Natural killer cell (primary cell): ENCODE data around the gene PRPF6. TPM values are rescaled to one million over a fixed set of nuclear protein-coding genes. Genes with fewer than 3 reads are reported as not detected.

Experiments used
- ATAC-seq, 3 donors: fragments of 150-1000 bp in 2 of 3; fragments of 200-7000 bp in 1 of 3; cut with Tn5 transposase; 1 replicate in 1 of 3; 2 replicates in 2 of 3; pipeline ENCODE4 v1.10.0; 2021; ENCODE audit warnings: mild to moderate bottlenecking in 2 of 3, moderate library complexity in 2 of 3
- DNase-seq, 2 donors: peaks; one replicate each; pipeline versions ENCODE4 v3.0.0 to v3.0.0-alpha.2; 2013 to 2021; ENCODE audit warnings: mixed read lengths in 1 of 2
- H3K27ac ChIP-seq: one replicate; pipeline ENCODE4 v1.5.1; 2013; ENCODE audit warnings: mild to moderate bottlenecking, low read length
- H3K27me3 ChIP-seq: one replicate; pipeline ENCODE4 v1.6.1; 2013; ENCODE audit warnings: low read length; ENCODE audit not compliant: control insufficient read depth, insufficient read depth
- H3K36me3 ChIP-seq: one replicate; pipeline ENCODE4 v1.6.1; 2013; ENCODE audit warnings: low read length; ENCODE audit not compliant: control insufficient read depth, insufficient read depth
- H3K4me1 ChIP-seq: one replicate; pipeline ENCODE4 v1.6.1; 2013; ENCODE audit warnings: low read length; ENCODE audit not compliant: control insufficient read depth, insufficient read depth
- H3K4me3 ChIP-seq: one replicate; pipeline ENCODE4 v1.5.1; 2013; ENCODE audit warnings: low read length
- H3K9me3 ChIP-seq: one replicate; pipeline ENCODE4 v1.6.1; 2013; ENCODE audit warnings: low read length; ENCODE audit not compliant: control insufficient read depth, insufficient read depth
- H3K27ac Mint-ChIP-seq, 2 donors: one replicate each; pipeline ENCODE4 v1.8.0; 2022; ENCODE audit warnings: mild to moderate bottlenecking in 2 of 2, mixed read lengths in 2 of 2, moderate library complexity in 1 of 2
- H3K27me3 Mint-ChIP-seq, 2 donors: one replicate each; pipeline ENCODE4 v1.8.0; 2022; ENCODE audit warnings: low read depth in 2 of 2, mixed read lengths in 2 of 2
- H3K36me3 Mint-ChIP-seq: one replicate; pipeline ENCODE4 v1.8.0; 2022; ENCODE audit warnings: mixed read lengths
- H3K4me1 Mint-ChIP-seq, 2 donors: one replicate each; pipeline ENCODE4 v1.8.0; 2022; ENCODE audit warnings: mixed read lengths in 2 of 2
- H3K4me3 Mint-ChIP-seq: one replicate; pipeline ENCODE4 v1.8.0; 2022; ENCODE audit warnings: mild to moderate bottlenecking, moderate library complexity, mixed read lengths
- H3K9me3 Mint-ChIP-seq, 2 donors: one replicate each; pipeline ENCODE4 v1.8.0; 2022; ENCODE audit warnings: mixed read lengths in 2 of 2
- WGBS: methylation state at CpG from one replicate; pipeline ENCODE4 v1.1.7; 2013; ENCODE audit warnings: missing lambda C conversion rate; ENCODE audit not compliant: insufficient coverage; 5-methylcytosine and 5-hydroxymethylcytosine counted together
- intact Hi-C: fragments of 100-400 bp; cut with micrococcal nuclease; formaldehyde crosslinking; loops from one replicate; pipeline ENCODE4 v1.14.2; 2022
- total RNA-seq, 4 donors: library from RNA; stranded (reverse); fragments of 120-200 nt in 1 of 4; gene quantifications; one replicate each; pipeline versions ENCODE4 v1.2.3 to v1.2.4, GENCODE V29; 2013 to 2022
- TF ChIP-seq, protein P1 (sequence below): fragments of 200-600 bp; IDR thresholded peaks from one replicate; pipeline ENCODE4 v1.8.0; 2022; ENCODE audit warnings: antibody characterized with exemption

Gene PRPF6
- total RNA-seq, 3 donors from 2014 or later (not counting 1 experiment from before 2014, with no cell fraction given) = 52.7 to 63.0 (median 55.0) TPM

- Mint-ChIP-seq H3K36me3 (no peaks in the 10 kb centered on the region), H3K27me3 (peaks cover 22 to 30% of the 10 kb centered on the region in 2 donors), H3K27ac (no peak overlapping the region), H3K9me3 (no peaks in the 10 kb centered on the region), H3K4me3 (no peak overlapping the region), H3K4me1 (peaks cover 0 to 6% of the 10 kb centered on the region in 2 donors)
- DNase-seq (no peak), ATAC-seq (no peak)
- Histone ChIP-seq H3K36me3 (no peaks in the 10 kb centered on the region), H3K4me3 (no peak overlapping the region), H3K27me3 (peaks cover 25% of the 10 kb centered on the region), H3K9me3 (no peaks in the 10 kb centered on the region), H3K27ac (no peak overlapping the region), H3K4me1 (peaks cover 31% of the 10 kb centered on the region)
- intact Hi-C loops = no loop called here
- TF ChIP-seq, protein P1, sequence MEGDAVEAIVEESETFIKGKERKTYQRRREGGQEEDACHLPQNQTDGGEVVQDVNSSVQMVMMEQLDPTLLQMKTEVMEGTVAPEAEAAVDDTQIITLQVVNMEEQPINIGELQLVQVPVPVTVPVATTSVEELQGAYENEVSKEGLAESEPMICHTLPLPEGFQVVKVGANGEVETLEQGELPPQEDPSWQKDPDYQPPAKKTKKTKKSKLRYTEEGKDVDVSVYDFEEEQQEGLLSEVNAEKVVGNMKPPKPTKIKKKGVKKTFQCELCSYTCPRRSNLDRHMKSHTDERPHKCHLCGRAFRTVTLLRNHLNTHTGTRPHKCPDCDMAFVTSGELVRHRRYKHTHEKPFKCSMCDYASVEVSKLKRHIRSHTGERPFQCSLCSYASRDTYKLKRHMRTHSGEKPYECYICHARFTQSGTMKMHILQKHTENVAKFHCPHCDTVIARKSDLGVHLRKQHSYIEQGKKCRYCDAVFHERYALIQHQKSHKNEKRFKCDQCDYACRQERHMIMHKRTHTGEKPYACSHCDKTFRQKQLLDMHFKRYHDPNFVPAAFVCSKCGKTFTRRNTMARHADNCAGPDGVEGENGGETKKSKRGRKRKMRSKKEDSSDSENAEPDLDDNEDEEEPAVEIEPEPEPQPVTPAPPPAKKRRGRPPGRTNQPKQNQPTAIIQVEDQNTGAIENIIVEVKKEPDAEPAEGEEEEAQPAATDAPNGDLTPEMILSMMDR = no peak
- WGBS = 92% methylated on average over 7 of the region's 9 CpGs
These were observed 62.8 kb downstream of the PRPF6 start for GRCh38 chr20:64043768-64044167.

DNA sequence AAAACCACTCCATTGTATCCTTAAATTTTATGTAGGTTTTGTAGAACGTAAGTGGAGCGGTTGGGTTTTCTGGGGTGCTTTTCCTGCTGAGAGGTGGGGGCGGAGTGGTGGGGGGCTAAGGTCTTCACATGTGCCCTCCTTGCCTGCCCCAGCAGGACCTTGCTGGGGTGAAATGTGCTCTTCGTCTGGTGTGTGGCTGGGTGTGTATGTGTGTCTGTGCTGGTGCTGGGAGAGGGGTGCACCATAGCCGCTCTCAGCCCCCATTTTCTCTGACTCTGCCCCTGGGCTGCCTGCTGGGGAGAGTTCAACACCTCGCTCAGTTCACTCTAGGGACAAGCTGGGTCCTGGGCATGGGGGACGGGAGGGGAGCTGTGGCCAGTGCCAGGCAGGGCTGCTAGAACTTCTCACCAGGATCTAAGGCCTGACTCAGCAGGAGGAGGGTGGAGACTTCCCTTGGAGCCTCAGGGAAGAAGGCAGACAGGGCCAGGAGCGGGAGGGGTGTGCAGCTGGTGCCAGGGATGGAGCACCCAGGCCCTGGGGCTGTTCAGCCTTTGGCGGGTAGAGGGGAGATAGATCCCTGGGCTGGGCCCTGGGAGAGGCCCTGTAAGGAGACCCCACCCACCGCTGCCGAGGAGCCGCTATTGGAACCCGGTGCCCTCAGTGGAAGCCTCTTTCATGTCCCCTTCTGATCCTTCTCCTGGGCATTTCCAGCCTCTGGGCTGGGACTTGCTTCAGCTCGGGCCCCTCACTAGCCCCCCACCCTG, 63.7 kb downstream of the PRPF6 start:
- Mint-ChIP-seq H3K36me3 (no peaks in the 10 kb centered on the region), H3K27me3 (peaks cover 22 to 30% of the 10 kb centered on the region in 2 donors), H3K4me3 (no peak overlapping the region), H3K27ac (no peak overlapping the region), H3K4me1 (peaks cover 0 to 5% of the 10 kb centered on the region in 2 donors), H3K9me3 (no peaks in the 10 kb centered on the region)
- no peak overlapping the region for H3K4me3 ChIP-seq
- DNase-seq = no peak
- H3K27ac ChIP-seq = no peak overlapping the region
- H3K9me3 ChIP-seq = no peaks in the 10 kb centered on the region
- WGBS = 88% methylated on average over 14 of the region's 14 CpGs
- intact Hi-C loops = no loop called here
- ATAC-seq = no peak
- no peaks in the 10 kb centered on the region for H3K36me3 ChIP-seq
- H3K27me3 ChIP-seq = peaks cover 19% of the 10 kb centered on the region
- peaks cover 24% of the 10 kb centered on the region for H3K4me1 ChIP-seq
- TF ChIP-seq, protein P1 = no peak

GRCh38 chr20:64045346-64046011, 64.5 kb downstream of the PRPF6 start:
- Histone ChIP-seq H3K4me1 (peaks cover 27% of the 10 kb centered on the region), H3K27me3 (peaks cover 20% of the 10 kb centered on the region), H3K27ac (no peak overlapping the region), H3K9me3 (no peaks in the 10 kb centered on the region), H3K4me3 (no peak overlapping the region), H3K36me3 (no peaks in the 10 kb centered on the region)
- peaks cover 22 to 27% of the 10 kb centered on the region in 2 donors for H3K27me3 Mint-ChIP-seq
- H3K4me3 Mint-ChIP-seq = no peak overlapping the region
- no peak overlapping the region for H3K27ac Mint-ChIP-seq
- TF ChIP-seq, protein P1 = no peak
- 87% methylated on average over 11 of the region's 11 CpGs for WGBS
- peaks cover 0 to 5% of the 10 kb centered on the region in 2 donors for H3K4me1 Mint-ChIP-seq
- no peak for DNase-seq
- no peak for ATAC-seq
- H3K36me3 Mint-ChIP-seq = no peaks in the 10 kb centered on the region
- no peaks in the 10 kb centered on the region for H3K9me3 Mint-ChIP-seq
- intact Hi-C loops = no loop called here
